ENCODE measurements around the gene XPNPEP1. TPM values are rescaled to one million over a fixed set of nuclear protein-coding genes. Genes with fewer than 3 reads are reported as not detected.

XPNPEP1 gene
- total RNA-seq, 1 experiment from 2014 or later: 71.3 TPM

DNA sequence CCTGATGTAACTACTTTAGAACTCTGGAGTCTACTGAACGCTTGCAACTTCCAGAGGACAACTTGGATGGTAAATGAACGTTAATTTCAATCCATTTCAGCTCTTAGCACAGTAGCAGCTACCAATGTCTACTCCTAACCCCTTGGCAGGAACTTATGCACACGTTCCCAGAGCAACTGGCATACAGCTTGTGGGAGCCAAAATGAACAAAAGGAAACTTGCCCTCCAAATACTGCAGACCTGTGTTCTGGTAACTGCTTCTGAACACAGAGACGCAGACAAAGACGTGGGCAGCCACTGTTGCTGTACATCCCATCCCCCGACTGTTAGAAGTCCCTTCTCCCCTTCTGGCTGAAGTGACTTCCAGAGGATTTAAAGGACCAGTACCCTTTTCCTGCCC lies 61.3 kb downstream of the XPNPEP1 start:
- Histone ChIP-seq H4K8ac (replicated peaks; ENCODE audit: insufficient read length, low read depth, low read length) (no peak overlapping the region), H3K27me3 (ENCODE audit: insufficient read depth, low read length) (no peaks in the 10 kb centered on the region), H4K20me1 (ENCODE audit: control insufficient read depth, insufficient read depth, insufficient read length) (no peaks in the 10 kb centered on the region), H2BK5ac (ENCODE audit: insufficient read length, low read length) (no peak overlapping the region), H3K27ac (ENCODE audit: insufficient read length, low read depth, low read length) (no peak overlapping the region), H2BK15ac (ENCODE audit: low read depth, low read length) (no peak overlapping the region), H3K23me2 (ENCODE audit: insufficient read length, low read depth, low read length, poor library complexity, severe bottlenecking) (no peaks in the 10 kb centered on the region), H4K91ac (ENCODE audit: insufficient read length, low read depth, low read length) (no peak overlapping the region), H2AFZ (ENCODE audit: low read length) (no peak overlapping the region), H3K9me3 (ENCODE audit: control insufficient read depth, low read depth, low read length) (no peaks in the 10 kb centered on the region), H3K56ac (ENCODE audit: insufficient read length, low read depth, low read length) (no peak overlapping the region), H3K79me1 (ENCODE audit: insufficient read depth, low read depth, low read length, poor library complexity, severe bottlenecking) (no peaks in the 10 kb centered on the region), H3T11ph (ENCODE audit: low read length) (no peak overlapping the region), H2AK5ac (ENCODE audit: insufficient read length, low read length) (no peak overlapping the region), H4K5ac (ENCODE audit: insufficient read length, low read depth, low read length) (no peak overlapping the region), H2BK20ac (ENCODE audit: low read depth, low read length, poor library complexity, severe bottlenecking) (no peak overlapping the region), H3K9ac (ENCODE audit: extremely low read depth, insufficient read length, low read length) (no peak overlapping the region), H3K18ac (ENCODE audit: insufficient read length, low read depth, low read length) (no peak overlapping the region), H3K79me2 (ENCODE audit: insufficient read depth, low read length) (no peaks in the 10 kb centered on the region), H3K23ac (ENCODE audit: insufficient read length, low read depth, low read length) (no peak overlapping the region), H2BK120ac (ENCODE audit: low read depth, low read length, poor library complexity, severe bottlenecking) (no peak overlapping the region), H3K4me1 (ENCODE audit: insufficient read depth, low read length) (0 out of 2 replicates have a peak, but pooled peaks cover 3% of the 10 kb centered on the region), H3K4me2 (ENCODE audit: insufficient read depth, insufficient read length, low read length) (no peak overlapping the region), H3K14ac (ENCODE audit: insufficient read depth, low read length) (no peak overlapping the region), H2BK12ac (ENCODE audit: insufficient read length, low read depth, low read length) (no peak overlapping the region), H3K4ac (ENCODE audit: low read depth, low read length) (no peak overlapping the region)
- Mint-ChIP-seq H3K4me1 (peaks cover 21 to 25% of the 10 kb centered on the region in 2 experiments), H3K27me3 (ENCODE audit: low read depth) (peaks cover 2% of the 10 kb centered on the region; the same call in 1 of the 2 replicates), H3K36me3 (ENCODE audit: insufficient read depth in 1 of 3, low read depth in 3 of 3) (peaks cover 20 to 37% (median 21%) of the 10 kb centered on the region in 3 experiments), H3K9me3 (no peaks in the 10 kb centered on the region), H3K27ac (no peak overlapping the region), H3K4me3 (no peak overlapping the region)
- no peak for DNase-seq
- no CpG with 5 or more reads among the region's 6 CpGs for WGBS (ENCODE audit: extremely low coverage, insufficient read length, low lambda C conversion rate)
- TF ChIP-seq, protein P1, sequence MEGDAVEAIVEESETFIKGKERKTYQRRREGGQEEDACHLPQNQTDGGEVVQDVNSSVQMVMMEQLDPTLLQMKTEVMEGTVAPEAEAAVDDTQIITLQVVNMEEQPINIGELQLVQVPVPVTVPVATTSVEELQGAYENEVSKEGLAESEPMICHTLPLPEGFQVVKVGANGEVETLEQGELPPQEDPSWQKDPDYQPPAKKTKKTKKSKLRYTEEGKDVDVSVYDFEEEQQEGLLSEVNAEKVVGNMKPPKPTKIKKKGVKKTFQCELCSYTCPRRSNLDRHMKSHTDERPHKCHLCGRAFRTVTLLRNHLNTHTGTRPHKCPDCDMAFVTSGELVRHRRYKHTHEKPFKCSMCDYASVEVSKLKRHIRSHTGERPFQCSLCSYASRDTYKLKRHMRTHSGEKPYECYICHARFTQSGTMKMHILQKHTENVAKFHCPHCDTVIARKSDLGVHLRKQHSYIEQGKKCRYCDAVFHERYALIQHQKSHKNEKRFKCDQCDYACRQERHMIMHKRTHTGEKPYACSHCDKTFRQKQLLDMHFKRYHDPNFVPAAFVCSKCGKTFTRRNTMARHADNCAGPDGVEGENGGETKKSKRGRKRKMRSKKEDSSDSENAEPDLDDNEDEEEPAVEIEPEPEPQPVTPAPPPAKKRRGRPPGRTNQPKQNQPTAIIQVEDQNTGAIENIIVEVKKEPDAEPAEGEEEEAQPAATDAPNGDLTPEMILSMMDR (conservative IDR thresholded peaks at IDR 0.05): no peak

Measured in H9 (cell line).